NCI-H1048 (cell line): ENCODE results near the gene AP3S2.
"Not testable (repeated sequence)": the region's sequence is repeated elsewhere in the genome, so short reads cannot be mapped to it uniquely, and the experiment has no call there.

Experiments
- DNase-seq: peaks from one replicate; lab custom pipeline; 2025; lab: John Stamatoyannopoulos, UW

The AP3S2 gene

GRCh38 chr15:89834465-89835175 lies 59.2 kb downstream of the AP3S2 start:
- not testable (repeated sequence) for DNase-seq

- no peak for DNase-seq
Measured at GRCh38 chr15:89833966-89834365, 59.8 kb downstream of the AP3S2 start.

- DNase-seq: no peak
Measured at GRCh38 chr15:89830639-89831038, 63.2 kb downstream of the AP3S2 start.

GRCh38 chr15:89829616-89830440 lies 64.0 kb downstream of the AP3S2 start:
- no peak for DNase-seq

GRCh38 chr15:89829161-89829560 lies 64.6 kb downstream of the AP3S2 start:
- DNase-seq: no peak

GRCh38 chr15:89828281-89829145 lies 65.3 kb downstream of the AP3S2 start:
- DNase-seq: no peak

- no peak for DNase-seq
Measured at GRCh38 chr15:89827829-89828228, 66.0 kb downstream of the AP3S2 start.

- no peak for DNase-seq
Measured at GRCh38 chr15:89826671-89827655, 66.8 kb downstream of the AP3S2 start.

GRCh38 chr15:89825271-89825940 lies 68.4 kb downstream of the AP3S2 start:
- no peak for DNase-seq

- DNase-seq: no peak
Measured at GRCh38 chr15:89824607-89824867, 69.3 kb downstream of the AP3S2 start.

GRCh38 chr15:89823836-89824606 lies 69.8 kb downstream of the AP3S2 start:
- DNase-seq: no peak

GRCh38 chr15:89822951-89823711 lies 70.7 kb downstream of the AP3S2 start:
- DNase-seq: no peak

- no peak for DNase-seq
Measured at GRCh38 chr15:89822611-89822950, 71.2 kb downstream of the AP3S2 start.

- DNase-seq: no peak
Measured at GRCh38 chr15:89822026-89822425, 71.8 kb downstream of the AP3S2 start.

GRCh38 chr15:89820666-89821611 lies 72.9 kb downstream of the AP3S2 start:
- DNase-seq: no peak

- no peak for DNase-seq
Measured at GRCh38 chr15:89818287-89818686, 75.5 kb downstream of the AP3S2 start.

GRCh38 chr15:89817701-89818280 lies 76.0 kb downstream of the AP3S2 start:
- DNase-seq: no peak

- no peak for DNase-seq
Measured at GRCh38 chr15:89815769-89816168, 78.0 kb downstream of the AP3S2 start.
